Medulla oblongata (tissue), 1 donor: Measurements from ENCODE around the gene PROCA1.
"Not testable (repeated sequence)": the region's sequence is repeated elsewhere in the genome, so short reads cannot be mapped to it uniquely, and the experiment has no call there.

Source experiments
- DNase-seq: peaks from one replicate; pipeline ENCODE4 v3.0.0-alpha.2; 2015; ENCODE audit errors: extremely low spot score

Gene PROCA1

DNA sequence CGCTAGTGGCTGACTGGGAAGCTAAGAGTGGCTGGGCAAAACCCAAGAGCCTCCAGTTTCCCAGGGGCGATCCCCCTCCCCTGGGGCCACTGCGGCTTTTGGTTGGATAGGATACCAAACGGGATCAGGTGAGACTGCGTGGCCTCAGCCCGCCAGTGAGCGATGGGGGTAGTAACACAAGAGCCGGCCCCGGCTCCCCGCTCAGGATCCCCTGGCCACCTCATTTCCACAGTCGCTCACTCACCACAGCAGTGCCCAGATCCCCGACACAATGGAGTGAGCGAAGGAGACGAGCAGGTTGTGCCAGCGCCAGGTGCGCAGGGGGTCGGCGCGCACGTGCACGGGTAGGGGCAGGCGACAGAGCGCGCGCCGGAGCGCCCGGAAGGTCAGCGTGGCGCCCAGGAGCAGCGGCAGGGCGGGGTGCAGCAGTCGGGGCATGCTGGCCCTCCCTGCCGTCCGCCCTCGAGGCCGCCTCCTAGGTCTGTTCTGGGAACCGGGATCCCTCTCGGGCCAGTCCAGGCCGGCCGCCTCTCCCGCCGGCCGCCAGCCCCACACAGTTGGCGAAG, 14.1 kb upstream of the PROCA1 start:
- DNase-seq = no peak

DNA sequence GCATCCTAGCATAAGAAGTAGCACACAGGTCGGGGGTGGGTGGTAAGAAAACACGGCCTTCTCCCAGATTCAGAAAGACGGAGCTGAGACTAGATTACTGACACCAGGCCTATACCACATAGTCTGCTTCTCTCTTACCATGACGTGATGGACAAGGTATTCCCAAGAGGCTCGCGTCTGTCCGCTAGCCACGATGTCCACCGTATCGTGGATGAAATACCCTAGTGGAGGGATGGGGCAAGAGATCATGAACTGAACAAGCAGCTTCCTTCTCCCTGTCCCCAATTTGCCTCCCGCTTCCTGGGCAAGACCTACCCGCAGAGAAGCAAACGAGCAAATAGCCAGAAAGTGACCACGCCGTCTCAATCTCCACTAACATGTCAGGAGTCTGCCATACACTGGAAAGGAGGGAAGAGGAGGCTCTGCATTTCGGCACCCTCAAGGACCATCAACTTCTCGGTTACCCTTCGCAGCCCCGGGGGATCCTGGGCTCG, 13.5 kb upstream of the PROCA1 start:
- no peak for DNase-seq

DNA sequence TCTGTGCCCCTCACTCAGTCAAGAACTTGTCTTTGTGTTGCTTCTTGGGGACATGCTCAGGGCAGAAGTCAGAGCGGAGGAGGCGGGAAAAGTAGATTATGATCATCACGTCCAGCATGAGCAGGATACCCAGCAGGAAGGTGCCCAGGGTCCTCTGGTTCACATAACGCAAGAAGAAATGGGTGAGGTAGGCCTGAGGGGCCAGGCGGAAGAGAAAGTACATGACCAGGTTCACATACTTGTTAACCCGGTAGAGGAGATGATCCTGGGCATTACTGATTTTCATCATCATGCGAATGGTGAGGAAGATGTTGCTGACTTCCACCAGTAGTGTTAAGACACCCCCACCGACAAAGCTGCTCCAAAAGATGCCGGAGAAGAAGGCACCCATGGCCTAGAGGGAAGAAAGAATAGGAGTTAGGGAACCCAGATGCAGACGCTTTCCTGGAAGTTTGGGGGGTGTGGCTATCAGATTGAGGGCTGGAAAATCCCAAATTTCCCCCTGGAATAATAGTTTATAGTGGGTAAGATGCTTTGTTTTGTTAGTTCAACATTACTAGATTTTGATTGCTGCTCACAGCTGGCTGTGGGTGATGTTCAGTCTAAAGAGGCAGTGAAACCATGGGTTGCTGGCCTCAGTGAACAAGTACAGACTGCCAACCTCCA, 12.9 kb upstream of the PROCA1 start:
- DNase-seq = no peak

DNA sequence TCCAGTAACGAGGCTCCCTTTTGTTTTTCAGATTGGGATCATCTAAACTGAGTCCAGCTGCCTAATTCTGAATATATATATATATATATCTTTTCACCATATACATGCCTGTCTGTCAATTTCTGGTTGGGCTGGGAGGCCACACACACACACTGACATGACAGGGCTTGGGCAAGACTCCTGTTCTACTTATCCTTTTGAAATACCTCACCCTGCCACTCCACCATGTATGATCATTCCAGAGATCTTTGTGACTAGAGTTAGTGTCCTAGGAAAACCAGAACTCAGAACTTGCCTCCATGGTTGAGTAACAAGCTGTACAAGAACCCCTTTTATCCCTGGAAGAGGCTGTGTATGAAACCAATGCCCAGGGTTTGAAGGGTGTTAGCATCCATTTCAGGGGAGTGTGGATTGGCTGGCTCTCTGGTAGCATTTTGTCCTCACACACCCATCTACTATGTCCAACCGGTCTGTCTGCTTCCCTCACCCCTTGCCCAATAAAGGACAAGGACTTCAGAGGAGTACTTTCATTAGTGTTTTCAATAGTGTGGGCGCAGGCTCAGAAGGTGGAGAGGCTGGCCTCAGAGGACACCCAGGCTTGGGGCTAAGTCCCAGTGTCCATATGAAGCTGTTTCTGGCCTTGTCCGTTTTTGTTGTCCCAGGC, 12.3 kb upstream of the PROCA1 start:
- DNase-seq = not testable (repeated sequence)

DNA sequence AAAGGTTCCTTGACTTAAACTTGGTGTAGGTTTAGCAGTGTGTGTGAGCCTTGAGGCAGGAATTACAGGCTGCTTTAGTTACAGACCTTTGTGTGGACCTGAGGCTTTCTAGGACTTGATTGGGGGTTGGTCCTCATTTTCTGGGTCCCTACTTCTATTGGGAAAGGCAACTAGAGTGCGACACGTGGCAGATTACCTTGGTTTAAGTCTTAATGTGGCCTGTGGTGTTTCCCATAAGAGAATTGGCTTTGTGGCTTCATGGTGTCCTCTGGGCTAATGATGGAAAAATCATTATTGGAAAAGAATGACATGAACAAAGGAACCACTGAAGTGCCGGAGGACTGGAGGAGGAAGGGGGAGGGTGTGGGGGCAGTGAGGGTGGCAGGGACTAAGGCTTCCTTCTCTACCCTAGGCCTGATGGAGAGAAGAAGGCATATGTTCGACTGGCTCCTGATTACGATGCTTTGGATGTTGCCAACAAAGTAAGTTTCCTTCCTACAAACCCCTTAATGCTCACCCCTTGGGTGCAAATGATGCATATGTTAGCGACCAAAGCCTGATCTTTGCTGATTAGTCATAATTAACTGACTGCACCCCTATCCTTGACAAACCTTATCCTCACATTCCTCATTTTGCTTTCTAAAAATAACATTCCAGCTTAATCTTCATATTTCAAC, 11.6 kb upstream of the PROCA1 start:
- no peak for DNase-seq

DNA sequence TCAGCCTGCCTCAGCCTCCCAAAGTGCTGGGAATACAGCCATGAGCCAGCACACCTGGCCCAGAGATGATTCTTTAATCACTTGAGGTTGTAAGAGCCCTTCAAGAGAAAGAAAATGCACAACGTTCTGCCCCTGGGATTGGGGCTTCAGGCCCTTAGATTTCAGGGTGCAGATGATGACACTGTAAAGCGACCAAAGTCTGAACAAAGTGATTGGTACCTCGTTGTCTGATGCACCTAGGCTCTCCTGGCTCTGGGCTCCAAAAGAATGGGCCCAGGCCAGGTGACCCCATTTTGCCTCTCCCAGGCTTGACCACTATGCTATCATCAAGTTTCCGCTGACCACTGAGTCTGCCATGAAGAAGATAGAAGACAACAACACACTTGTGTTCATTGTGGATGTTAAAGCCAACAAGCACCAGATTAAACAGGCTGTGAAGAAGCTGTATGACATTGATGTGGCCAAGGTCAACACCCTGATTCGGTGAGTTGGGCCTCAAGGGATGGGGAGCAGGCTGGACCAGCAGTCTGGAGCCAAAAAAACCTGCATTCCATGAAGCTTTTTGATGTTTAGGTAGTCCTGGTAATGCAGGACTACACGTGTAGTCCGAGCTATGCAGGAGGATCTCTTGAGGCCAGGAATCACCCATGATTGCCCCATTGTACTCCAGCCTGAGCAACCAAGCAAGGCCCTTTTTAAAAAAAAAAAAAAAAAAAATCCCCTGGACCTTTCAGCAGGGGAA, 10.9 kb upstream of the PROCA1 start:
- DNase-seq = no peak

DNA sequence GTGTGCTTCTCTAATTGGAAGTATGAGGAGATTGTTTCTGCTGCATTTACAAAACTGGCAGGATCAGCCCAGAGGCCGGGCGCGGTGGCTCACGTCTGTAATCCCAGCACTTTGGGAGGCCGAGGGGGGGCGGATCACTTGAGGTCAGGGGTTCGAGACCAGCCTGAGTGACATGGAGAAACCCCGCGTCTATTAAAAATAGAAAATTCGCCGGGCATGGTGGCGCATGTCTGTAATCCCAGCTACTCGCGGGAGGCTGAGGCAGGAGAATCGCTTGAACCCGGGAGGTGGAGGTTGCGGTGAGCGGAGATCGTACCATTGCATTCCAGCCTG, 9.3 kb upstream of the PROCA1 start:
- DNase-seq = not testable (repeated sequence)

DNA sequence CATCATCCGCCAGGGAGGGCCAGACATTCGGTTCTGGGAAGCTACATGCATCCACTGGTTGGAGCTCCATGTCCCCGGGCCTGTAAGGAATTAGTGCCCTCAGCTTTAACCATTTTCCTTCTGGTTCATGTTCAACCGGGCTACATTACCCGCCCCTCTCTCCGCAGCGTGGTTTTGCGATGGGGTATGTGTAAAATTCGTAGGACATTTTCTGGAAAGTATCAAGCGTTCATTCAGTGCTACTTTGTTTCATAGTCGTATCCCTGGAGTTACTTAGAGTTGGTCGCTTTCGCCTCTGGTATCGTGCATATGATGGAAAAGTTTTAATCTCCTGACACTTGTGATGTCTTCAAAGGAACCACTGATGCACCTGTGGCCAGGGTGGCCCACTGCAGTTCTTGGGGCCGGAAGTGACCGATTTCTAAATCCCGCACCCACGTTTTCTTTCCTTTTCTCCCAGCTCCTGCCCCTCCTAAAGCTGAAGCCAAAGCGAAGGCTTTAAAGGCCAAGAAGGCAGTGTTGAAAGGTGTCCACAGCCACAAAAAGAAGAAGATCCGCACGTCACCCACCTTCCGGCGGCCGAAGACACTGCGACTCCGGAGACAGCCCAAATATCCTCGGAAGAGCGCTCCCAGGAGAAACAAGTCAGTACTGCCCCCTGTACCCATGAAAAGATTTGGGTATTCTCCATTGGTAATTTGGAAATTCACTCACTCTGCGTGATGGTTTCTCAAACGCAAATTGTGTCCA, 8.7 kb upstream of the PROCA1 start:
- DNase-seq = no peak

DNA sequence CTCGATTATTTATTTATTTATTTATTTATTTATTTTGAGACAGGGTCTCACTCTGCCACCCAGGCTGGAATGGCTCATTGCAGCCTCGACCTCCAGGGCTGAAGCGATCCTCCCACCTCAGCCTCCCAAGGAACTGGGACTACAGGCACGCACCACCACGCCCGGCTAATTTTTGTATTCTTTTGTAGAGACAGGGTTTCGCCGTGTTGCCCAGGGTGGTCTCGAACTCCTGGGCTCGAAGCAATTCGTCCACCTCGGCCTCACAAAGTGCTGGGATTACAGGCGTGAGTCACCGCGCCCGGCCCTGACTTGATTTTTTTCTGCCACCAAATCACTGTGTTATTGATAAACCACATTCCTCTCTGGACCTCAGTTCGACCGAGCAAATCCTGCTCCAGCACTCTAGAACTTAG, 7.3 kb upstream of the PROCA1 start:
- no peak for DNase-seq

DNA sequence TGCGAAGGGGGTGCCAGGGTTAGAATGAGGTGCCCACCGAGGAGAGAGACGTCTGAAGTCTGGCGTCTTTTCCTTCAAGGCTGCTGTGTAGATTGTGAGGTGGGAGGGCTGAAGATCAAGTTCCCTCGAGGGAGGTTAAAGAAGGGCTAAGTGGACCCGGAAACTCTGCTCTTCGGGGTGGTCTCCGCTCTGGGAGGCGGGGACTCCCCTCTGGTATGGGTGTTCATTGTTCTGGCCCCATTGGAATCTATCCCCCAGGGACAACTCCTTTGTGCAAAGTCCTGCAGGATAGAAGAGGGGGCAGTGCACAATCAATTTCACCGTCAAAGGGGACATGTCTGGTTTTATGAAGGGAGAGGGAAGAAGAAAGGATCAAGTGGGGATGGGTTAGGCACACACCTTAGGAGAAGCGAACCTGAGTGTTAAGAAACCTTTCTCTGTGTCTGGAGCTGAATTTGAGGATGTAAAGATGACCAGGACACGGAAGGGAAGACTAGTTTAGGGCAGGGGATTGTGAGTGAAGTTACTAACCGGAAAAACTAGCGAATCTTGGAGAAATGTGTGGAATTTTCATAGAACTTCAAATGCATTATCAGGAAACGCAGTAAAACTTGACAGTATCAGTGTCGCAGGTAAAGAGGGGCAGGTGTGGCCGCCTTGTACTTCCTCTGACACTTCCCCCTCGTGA, 6.8 kb upstream of the PROCA1 start:
- DNase-seq = no peak

DNA sequence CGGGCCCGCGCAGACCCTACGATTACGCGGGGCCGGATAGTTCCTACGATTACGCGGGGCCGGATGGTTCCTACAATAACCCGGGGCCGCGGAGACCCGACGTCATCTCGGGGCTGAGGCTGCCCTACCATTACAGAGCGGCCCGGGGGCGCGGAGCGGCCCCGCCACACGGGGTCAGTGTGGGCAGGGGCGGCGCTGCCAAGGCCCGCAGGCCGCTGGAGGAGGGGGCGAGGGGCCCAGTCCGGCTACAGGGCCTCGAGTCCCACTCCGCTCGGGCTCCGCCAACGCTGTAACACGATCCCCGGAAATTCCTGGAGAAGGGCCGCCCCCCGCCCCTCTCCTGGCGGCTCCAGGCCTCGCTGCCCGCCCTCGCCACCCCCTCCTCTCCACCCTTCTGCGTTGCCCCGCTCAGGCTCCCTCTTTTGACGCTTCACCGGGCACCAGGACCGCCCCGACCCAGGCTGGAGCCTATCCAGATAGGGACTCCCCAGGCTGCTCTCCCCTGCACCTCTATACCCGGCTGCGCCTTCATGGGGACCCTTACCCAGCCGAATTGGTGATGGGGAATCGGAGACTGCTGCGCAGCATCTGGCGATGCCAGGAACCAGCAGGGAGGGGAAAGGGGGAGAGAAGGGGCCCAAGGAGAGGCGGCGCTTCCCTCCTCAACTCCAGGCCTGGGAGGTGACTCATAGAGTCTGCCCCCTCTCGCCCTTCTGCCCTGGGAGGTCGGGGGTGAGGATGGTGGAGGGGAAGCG, 6.1 kb upstream of the PROCA1 start, which contains the start of gene RAB34:
RAB34 (minus strand) TSS at position 291 of the 755 bp plus-strand sequence. CDS start 602 bp downstream, outside the sequence.
- DNase-seq = peak; percentile 52

DNA sequence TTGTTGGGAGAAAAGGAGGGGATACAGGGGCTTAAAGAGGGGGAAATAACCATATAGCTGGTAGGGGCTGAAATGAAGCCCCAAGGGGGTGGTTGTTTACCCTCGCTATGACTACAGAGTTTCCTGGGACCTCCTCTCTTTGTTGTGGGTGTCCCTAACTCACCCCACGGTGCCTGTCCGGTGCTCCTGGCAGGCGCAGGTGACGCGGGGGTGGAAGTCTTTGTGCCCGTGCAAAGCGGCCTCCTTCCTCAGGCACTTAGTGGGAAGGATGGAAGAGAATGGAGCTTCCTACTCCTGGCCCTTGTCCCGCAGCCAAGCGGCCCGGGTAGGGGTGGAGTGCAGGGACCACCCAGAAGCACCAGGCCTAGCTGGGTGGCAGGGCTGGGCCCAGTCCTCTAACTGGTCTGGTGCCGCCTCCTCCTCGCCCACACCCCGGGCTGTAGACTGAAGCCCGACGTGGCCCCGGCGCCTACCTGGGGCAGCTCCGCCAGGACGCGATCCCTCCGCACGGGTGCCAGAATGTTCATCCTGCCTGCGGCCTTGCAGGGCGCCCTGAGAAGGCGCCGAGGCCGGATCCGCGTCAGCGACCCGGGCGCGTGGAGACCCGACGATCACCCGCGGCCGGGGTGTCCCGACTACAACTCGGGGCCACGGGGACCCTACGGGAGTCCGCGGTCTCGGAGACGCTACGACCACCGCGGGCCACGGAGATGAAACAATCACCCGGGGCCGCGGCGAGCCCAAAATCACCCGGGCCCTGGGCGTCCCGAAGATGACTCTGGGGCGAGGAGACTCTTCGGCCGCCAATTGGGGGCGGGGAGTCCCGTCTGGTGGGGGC, 5.3 kb upstream of the PROCA1 start:
- no peak for DNase-seq

DNA sequence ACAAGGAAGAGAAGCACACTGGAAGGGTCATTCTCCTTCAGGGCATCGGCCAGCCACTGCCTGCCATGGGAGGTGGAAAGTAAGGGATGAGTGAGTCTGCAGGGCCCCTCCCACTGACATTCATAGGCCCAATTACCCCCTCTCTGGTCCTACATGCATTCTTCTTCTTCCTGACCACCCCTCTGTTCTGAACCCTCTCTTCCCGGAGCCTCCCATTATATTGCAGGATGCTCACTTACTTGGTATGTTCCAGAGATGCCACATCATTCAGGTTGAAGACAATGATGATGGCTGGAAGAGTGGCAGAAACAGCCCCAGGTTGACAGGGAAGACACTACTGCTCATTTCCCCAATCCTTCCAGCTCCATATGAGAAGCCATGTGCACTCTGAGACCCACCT, 3.5 kb upstream of the PROCA1 start:
- DNase-seq = no peak

DNA sequence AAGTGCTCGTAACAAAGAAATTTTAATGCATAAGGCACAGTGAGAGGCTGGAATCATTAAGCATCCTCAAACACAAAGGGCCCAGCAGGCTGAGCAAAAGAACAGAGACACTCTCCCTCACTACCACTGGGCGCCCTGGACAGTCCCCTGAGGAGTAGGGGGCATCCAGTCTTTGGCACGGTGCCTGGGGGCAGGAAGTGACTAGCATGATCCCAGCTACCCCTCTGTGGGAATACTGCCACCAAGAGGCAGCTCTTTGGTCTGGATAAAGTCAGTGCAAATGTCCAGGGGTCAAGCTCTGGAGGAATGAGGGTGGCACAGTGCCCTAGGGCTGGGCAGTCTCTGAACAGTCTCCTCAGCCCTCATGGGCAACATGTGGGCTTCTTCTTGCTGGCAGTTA, 2.6 kb upstream of the PROCA1 start:
- DNase-seq = no peak

DNA sequence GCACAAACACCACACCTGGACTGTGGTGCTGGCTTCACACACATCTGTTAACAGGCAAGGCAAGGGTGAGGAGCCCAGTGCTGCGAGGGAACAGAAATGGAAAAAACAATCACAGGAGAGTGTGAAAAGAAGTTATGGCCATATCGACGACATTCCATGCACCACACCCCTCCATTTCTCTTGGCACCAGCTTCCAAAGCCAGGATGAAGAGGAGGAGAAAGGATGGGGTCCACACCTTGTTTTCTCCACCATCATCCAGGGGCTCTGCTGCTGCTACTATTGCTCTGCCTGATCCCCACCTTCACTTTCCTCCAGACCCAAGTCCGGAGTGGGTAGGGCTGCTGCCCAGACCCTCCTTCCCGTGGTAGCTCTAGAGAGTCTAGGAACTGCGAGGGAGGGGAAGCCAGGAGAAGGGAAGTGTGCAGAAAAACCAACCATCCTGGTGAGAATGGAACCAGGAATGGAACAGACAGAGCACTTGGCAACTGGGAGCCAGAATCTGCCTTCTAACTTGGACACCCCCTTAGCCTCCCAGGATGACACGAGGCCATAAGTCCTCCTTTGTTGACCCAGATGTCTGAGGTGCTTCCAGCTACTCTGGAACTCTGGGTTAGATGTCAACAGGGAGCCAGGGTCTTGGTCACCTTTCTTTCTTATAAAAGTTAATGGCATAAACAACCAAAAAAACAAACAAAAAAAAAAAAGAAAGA, 1.2 kb upstream of the PROCA1 start:
- DNase-seq = no peak

DNA sequence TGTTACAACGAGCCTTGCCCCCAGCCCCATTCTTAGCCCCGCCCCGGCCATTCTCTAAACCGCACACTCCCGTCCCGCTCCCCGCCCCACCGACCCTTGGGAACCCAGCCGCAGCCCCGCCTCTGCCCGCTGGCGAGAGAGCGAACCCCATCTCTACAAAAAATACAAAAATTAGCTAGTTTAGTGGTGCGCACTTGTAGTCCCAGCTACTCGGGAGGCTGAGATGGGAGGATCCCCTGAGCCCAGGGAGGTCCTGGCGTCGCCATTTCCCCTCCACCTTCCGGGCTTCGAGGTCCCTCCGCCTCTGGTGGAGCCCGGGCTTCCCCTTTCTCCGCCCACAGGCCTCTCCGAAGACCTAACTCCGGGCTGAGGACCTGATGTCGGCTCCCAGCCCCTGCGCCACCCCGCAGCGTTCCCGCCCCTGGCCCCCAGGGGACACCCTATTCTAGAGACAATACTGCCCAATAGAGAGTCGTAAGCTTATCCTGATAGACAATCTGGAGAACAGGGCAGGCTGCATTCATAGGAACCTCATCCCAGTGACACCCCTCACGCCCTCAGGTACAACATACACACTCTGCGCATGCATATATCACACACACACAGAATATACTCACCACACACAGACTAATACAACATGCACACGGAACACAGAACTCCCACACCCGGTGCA, 480 bp upstream of the PROCA1 start:
- DNase-seq = peak; percentile 27

DNA sequence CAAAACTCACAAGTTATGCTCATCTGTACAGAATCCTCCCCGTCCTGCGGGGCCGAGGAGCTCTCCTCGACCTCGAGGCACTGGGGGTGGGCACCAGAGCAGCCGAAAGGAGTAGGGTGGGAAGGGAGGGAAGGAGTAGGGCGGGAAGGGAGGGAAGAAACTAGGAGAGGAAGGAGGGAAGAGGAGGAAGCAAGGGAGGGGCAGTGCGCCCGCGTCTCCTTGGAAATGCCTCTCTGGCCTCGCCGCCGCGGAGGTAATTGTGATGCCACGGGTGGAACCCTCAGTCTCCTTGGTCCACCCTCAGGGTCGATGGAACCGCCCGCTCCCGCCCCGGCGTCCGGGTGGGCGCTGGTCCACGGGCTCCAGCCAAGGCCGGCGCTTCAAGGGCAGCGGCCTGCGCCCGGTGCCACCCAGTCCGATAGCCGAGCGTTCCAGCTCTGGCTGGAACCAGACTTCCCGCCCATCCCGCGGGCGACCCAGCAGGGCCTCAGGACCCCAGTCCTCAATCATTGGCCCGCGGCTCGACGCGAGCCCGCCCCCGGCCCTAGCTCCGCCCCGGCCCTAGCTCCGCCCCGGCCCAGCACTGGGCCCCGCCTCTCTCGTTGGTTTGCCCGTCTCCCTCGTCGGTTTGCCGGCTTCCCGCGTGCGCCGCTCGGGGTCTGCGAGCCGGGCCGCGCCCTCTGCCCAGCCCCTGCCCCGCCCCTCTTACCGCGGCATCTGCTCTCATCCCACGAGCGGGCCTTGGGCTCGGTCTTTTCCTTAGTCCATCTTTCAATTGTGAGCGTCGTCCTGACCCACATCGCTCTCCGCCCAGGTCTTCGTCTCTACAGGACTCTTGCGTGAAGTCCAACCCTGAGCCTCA, 596 bp downstream of the PROCA1 start:
- peak; percentile 88 for DNase-seq
